Measurements from ENCODE around the gene KRT1. TPM values are rescaled to one million over a fixed set of nuclear protein-coding genes. Genes with fewer than 3 reads are reported as not detected.

Gene KRT1
- total and polyA plus RNA-seq, 7 donors: not detected

DNA sequence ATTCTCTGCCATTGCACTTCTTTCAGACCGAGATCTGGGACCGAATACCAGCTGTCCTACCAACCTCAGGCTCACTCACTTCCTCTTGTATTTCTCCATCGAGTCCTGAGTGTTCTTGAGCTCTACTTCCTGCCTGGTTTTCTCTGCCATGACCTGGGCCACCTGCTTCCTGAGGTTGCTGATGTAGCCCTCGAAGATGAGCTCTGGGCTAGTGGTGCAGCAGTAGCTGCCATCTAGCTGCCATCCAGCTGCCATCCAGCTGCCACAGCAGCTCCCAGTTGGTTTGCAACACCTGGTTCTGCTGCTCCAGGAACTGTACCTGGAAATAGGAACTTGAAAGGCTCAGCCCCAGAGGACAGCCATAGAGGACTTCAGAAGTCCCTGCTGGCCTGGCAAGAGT, 46.8 kb downstream of the KRT1 start:
- Histone ChIP-seq H3K36me3 (no peaks in the 10 kb centered on the region), H3K4me3 (no peak overlapping the region), H3K27ac (no peak overlapping the region), H3K9me3 (no peaks in the 10 kb centered on the region), H3K4me1 (peaks cover 0 to 22% (median 3%) of the 10 kb centered on the region in 4 donors), H3K27me3 (no peaks in the 10 kb centered on the region)
- TF ChIP-seq POLR2A (IDR thresholded peaks at IDR 0.05) (no peak), EP300 (IDR thresholded peaks at IDR 0.05) (no peak), POLR2AphosphoS5 (IDR thresholded peaks at IDR 0.05) (no peak)
- TF ChIP-seq, protein P1, sequence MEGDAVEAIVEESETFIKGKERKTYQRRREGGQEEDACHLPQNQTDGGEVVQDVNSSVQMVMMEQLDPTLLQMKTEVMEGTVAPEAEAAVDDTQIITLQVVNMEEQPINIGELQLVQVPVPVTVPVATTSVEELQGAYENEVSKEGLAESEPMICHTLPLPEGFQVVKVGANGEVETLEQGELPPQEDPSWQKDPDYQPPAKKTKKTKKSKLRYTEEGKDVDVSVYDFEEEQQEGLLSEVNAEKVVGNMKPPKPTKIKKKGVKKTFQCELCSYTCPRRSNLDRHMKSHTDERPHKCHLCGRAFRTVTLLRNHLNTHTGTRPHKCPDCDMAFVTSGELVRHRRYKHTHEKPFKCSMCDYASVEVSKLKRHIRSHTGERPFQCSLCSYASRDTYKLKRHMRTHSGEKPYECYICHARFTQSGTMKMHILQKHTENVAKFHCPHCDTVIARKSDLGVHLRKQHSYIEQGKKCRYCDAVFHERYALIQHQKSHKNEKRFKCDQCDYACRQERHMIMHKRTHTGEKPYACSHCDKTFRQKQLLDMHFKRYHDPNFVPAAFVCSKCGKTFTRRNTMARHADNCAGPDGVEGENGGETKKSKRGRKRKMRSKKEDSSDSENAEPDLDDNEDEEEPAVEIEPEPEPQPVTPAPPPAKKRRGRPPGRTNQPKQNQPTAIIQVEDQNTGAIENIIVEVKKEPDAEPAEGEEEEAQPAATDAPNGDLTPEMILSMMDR (IDR thresholded peaks at IDR 0.05): no peak
- intact Hi-C loops (cut with DNase I): no loop called here
- 38 to 65% methylated on average over 4 of the region's 4 CpGs for WGBS, 2 donors
- no peak for DNase-seq

DNA sequence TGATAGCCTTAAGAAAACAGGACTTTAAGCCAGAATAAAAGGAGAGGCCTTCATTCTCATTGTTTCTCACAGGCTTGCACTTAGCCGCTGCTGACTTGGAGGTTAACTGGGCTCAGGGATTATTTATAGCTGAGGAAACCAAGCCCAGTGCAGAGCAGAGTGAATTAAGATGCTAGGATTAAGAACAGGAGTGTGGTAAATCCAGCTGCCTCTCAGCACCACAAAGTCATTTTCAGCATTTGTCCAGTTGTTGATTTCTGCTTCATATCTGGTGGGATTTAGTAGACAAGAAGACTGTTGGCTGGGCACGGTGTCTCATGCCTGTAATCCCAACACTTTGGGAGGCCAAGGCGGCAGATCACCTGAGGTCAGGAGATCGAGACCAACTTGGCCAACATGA, 47.6 kb downstream of the KRT1 start:
- Histone ChIP-seq H3K27me3 (no peaks in the 10 kb centered on the region), H3K4me3 (no peak overlapping the region), H3K27ac (no peak overlapping the region), H3K9me3 (no peaks in the 10 kb centered on the region), H3K4me1 (peaks cover 0 to 22% (median 3%) of the 10 kb centered on the region in 4 donors), H3K36me3 (no peaks in the 10 kb centered on the region)
- 82 to 83% methylated on average over 4 of the region's 4 CpGs for WGBS, 2 donors
- TF ChIP-seq POLR2AphosphoS5 (IDR thresholded peaks at IDR 0.05): no peak
- TF ChIP-seq POLR2A (IDR thresholded peaks at IDR 0.05): no peak
- no peak for TF ChIP-seq EP300 (IDR thresholded peaks at IDR 0.05)
- TF ChIP-seq, protein P1 (IDR thresholded peaks at IDR 0.05): no peak
- no peak for DNase-seq
- intact Hi-C loops (cut with DNase I): no loop called here

DNA sequence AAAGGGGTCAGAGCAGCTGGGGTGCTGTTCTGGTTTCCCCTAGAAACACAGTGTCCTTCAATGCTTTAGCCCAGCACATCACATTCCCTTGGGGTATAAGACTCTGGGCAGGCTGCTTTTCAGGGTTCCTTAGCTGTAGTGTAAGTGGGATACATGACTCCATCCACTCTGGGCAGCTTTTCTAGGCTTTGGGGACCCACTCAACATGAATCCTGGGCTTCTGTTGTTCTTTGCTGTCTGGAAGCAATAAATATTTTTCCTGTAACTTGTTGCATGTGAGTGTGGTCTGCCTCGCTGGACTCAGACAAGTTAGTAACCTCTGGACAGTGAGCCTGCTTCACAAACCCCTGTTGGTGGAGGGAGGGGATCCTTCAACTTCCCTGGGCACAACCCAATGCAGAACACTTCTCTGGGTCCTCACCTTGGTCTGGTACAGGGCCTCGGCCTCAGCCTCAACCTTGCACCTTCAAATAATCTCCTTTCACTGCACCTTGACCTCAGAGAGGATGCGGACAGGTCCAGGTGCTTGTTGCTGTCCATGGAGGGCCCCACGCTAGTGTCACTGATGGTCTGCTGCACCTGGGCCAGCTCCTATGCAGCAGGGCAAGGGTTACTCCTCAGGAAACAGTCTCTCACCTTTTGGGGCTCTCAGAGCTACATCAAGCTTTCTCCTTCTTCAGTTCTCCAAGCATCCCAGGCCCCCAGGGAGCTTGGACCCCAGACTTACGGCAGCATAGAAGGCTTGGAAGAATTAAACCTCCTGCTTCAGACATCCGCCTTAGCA, 48.3 kb downstream of the KRT1 start:
- no peak overlapping the region for H3K27ac ChIP-seq
- DNase-seq: no peak
- H3K4me1 ChIP-seq: peaks cover 0 to 22% (median 3%) of the 10 kb centered on the region in 4 donors
- no peaks in the 10 kb centered on the region for H3K36me3 ChIP-seq
- intact Hi-C loops (cut with DNase I): no loop called here
- H3K9me3 ChIP-seq: no peaks in the 10 kb centered on the region
- H3K4me3 ChIP-seq: no peak overlapping the region
- H3K27me3 ChIP-seq: no peaks in the 10 kb centered on the region
- WGBS, 2 donors: 79 to 88% methylated on average over 6 of the region's 6 CpGs
- TF ChIP-seq, protein P1 (IDR thresholded peaks at IDR 0.05): no peak
- no peak for TF ChIP-seq EP300 (IDR thresholded peaks at IDR 0.05)
- no peak for TF ChIP-seq POLR2A (IDR thresholded peaks at IDR 0.05)
- TF ChIP-seq POLR2AphosphoS5 (IDR thresholded peaks at IDR 0.05): no peak

DNA sequence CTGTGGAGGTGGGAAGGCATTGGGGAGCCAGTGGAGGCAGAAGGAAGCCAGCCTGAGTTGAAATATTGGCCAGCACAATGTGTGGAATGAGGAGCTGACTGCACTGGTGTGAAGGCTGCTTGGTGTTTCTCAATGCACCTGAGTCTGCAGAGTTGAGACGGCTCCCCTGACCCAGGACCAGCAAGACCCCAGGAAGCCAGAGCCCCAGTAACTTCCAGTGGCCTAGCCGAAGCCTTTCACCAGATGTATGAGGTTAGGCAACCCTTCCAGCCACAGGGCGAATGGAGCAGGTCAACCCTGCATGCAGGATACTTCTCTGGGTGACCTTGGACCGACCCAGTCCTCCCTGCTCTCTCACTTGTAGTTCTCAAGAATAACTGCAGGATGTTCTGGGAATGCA, 48.9 kb downstream of the KRT1 start:
- intact Hi-C loops (cut with DNase I): no loop called here
- H3K27ac ChIP-seq: no peak overlapping the region
- H3K4me3 ChIP-seq: no peak overlapping the region
- H3K9me3 ChIP-seq: no peaks in the 10 kb centered on the region
- no peak for TF ChIP-seq POLR2A (IDR thresholded peaks at IDR 0.05)
- TF ChIP-seq, protein P1 (IDR thresholded peaks at IDR 0.05): no peak
- no peak for TF ChIP-seq POLR2AphosphoS5 (IDR thresholded peaks at IDR 0.05)
- TF ChIP-seq EP300 (IDR thresholded peaks at IDR 0.05): no peak
- WGBS, 2 donors: 64 to 69% methylated on average over 4 of the region's 4 CpGs
- H3K27me3 ChIP-seq: no peaks in the 10 kb centered on the region
- H3K4me1 ChIP-seq: peaks cover 0 to 22% (median 3%) of the 10 kb centered on the region in 4 donors
- no peak for DNase-seq
- no peaks in the 10 kb centered on the region for H3K36me3 ChIP-seq
